HepG2 (cell line): ENCODE data around the gene PSMB3. TPM values are rescaled to one million over a fixed set of nuclear protein-coding genes. Genes with fewer than 3 reads are reported as not detected.
A peak's percentile ranks its signal among the peaks of the same experiment; 100 is the strongest.

Experiments used
- HBP1 ChIP-seq: IDR thresholded peaks from 2 replicates; pipeline ENCODE4 v1.6.1; 2016; ENCODE audit warnings: low read depth, control low read depth
- IKZF4 ChIP-seq: sonication (generic); formaldehyde crosslinking; IDR thresholded peaks from 2 replicates; pipeline ENCODE4 v1.5.1; 2020; ENCODE audit warnings: borderline replicate concordance, mild to moderate bottlenecking, low read depth, missing genetic modification reagents; ENCODE audit errors: not compliant biosample characterization
- KDM5B ChIP-seq: sonication (generic); formaldehyde crosslinking; IDR thresholded peaks from 2 replicates; pipeline ENCODE4 v1.4.0; 2020; ENCODE audit warnings: missing genetic modification reagents, mild to moderate bottlenecking, borderline replicate concordance
- NFE2L2 ChIP-seq: fragments of 150-350 bp; IDR thresholded peaks from 2 replicates; pipeline ENCODE4 v1.6.1; 2014; ENCODE audit warnings: low read length
- NFKB2 ChIP-seq: sonication (generic); formaldehyde crosslinking; IDR thresholded peaks from 2 replicates; pipeline ENCODE4 v1.4.0; 2020; ENCODE audit warnings: missing genetic modification reagents, borderline replicate concordance
- PAXIP1 ChIP-seq: sonication (generic); formaldehyde crosslinking; conservative IDR thresholded peaks from 2 replicates; pipeline ENCODE4 v1.4.0; 2020; ENCODE audit warnings: mild to moderate bottlenecking, missing genetic modification reagents, moderate library complexity
- ZNF275 ChIP-seq: sonication (generic); formaldehyde crosslinking; IDR thresholded peaks from 2 replicates; pipeline ENCODE4 v1.8.0; 2022; ENCODE audit warnings: missing genetic modification reagents, mild to moderate bottlenecking, inconsistent platforms, borderline replicate concordance
- ZNF549 ChIP-seq: sonication (generic); formaldehyde crosslinking; IDR thresholded peaks from 2 replicates; pipeline ENCODE4 v1.5.0; 2020; ENCODE audit warnings: missing genetic modification reagents
- ZNF639 ChIP-seq: conservative IDR thresholded peaks from 2 replicates; pipeline ENCODE4 v1.6.1; 2018; ENCODE audit warnings: missing genetic modification reagents
- ZNF883 ChIP-seq: sonication (generic); formaldehyde crosslinking; IDR thresholded peaks from 2 replicates; pipeline ENCODE4 v1.5.1; 2020; ENCODE audit warnings: mild to moderate bottlenecking, missing genetic modification reagents; ENCODE audit errors: not compliant biosample characterization
- polyA plus RNA-seq, 8 experiments: library from polyadenylated mRNA; depleted of rRNA in 3 of 8; stranded (reverse) in 7 of 8; unstranded in 1 of 8; fragments of >200 nt; fragmentation: Illumina TruSeq in 4 of 8; extraction: Trizol in 4 of 8; gene quantifications; 2 replicates each; pipeline versions ENCODE4 v1.2.1 to v1.2.3, GENCODE V29; 2011 to 2016; ENCODE audit warnings: low read depth in 4 of 8, missing spikeins in 1 of 8, mixed read lengths in 1 of 8; ENCODE audit not compliant: insufficient read depth in 1 of 8
- total RNA-seq, 5 experiments: library from RNA; depleted of rRNA; stranded (reverse); fragments of >200 nt; fragmentation: Illumina TruSeq; extraction: Trizol; gene quantifications; 2 replicates each; pipeline ENCODE4 v1.2.3, GENCODE V29; 2016; ENCODE audit warnings: low read depth in 1 of 5
- TF ChIP-seq, protein P1 (sequence below): sonication (generic); formaldehyde crosslinking; IDR thresholded peaks from 2 replicates; pipeline ENCODE4 v1.4.0; 2020; ENCODE audit warnings: mild to moderate bottlenecking, missing genetic modification reagents

The PSMB3 gene
- total and polyA plus RNA-seq, 2 of the 13 experiments (the other 11 are each of a cell fraction or from before 2014, with no cell fraction given), result 366 to 517 TPM

GRCh38 chr17:38705803-38706504 is 46.6 kb upstream of the PSMB3 start (continued):
- TF ChIP-seq, protein P1, sequence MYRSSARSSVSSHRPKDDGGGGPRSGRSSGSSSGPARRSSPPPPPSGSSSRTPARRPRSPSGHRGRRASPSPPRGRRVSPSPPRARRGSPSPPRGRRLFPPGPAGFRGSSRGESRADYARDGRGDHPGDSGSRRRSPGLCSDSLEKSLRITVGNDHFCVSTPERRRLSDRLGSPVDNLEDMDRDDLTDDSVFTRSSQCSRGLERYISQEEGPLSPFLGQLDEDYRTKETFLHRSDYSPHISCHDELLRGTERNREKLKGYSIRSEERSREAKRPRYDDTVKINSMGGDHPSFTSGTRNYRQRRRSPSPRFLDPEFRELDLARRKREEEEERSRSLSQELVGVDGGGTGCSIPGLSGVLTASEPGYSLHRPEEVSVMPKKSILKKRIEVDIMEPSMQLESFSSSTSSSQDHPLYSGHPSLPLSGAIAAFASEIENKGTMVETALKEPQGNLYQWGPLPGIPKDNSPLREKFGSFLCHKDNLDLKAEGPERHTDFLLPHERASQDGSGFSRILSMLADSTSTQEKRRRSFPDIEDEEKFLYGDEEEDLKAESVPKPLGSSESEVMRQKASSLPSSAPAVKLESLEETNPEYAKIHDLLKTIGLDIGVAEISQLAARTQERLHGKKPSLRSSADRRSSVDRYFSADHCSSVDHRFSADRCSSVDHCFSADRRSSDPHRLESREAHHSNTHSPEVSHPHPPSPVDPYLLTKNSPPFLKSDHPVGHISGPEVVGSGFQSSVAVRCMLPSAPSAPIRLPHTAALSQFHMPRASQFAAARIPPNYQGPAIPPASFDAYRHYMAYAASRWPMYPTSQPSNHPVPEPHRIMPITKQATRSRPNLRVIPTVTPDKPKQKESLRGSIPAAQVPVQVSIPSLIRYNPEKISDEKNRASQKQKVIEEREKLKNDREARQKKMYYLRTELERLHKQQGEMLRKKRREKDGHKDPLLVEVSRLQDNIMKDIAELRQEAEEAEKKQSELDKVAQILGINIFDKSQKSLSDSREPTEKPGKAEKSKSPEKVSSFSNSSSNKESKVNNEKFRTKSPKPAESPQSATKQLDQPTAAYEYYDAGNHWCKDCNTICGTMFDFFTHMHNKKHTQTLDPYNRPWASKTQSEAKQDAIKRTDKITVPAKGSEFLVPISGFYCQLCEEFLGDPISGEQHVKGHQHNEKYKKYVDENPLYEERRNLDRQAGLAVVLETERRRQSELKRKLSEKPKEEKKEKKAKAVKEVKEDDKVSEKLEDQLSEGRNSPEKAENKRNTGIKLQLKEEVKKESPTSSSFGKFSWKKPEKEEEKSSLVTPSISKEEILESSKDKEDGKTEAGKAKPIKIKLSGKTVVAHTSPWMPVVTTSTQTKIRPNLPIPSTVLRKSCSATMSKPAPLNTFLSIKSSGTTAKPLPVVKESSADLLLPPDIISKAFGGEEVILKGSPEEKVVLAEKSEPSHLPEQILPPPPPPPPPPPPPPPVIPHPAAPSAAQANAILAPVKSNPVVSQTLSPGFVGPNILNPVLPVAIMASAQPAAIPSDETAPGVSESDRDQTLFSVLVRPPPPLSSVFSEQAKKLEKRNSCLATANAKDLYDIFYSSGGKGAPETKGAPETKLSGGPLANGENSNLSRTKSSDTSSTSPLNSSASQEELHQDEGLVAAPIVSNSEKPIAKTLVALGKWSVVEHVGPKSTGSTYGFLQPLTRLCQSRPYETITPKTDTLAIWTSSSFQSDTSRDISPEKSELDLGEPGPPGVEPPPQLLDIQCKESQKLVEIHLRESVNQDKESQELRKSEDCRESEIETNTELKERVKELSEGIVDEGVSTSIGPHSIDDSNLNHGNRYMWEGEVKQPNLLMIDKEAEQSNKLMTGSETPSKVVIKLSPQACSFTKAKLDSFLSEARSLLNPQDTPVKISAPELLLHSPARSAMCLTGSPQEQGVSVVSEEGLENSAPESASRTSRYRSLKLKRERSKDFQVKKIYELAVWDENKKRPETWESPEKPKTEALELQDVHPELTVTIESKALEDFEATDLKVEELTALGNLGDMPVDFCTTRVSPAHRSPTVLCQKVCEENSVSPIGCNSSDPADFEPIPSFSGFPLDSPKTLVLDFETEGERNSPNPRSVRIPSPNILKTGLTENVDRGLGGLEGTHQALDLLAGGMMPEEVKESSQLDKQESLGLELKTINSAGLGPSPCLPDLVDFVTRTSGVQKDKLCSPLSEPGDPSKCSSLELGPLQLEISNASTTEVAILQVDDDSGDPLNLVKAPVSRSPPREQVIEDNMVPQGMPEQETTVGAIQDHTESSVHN, result peak; percentile 71; the same call in 1 of the 2 replicates
- peak; percentile 28 for TF ChIP-seq HBP1 (CRISPR knock-in tag)
- TF ChIP-seq ZNF549 (CRISPR knock-in tag), result no peak
- peak; percentile 43; the same call in 1 of the 2 replicates for TF ChIP-seq KDM5B
- TF ChIP-seq ZNF275 (CRISPR knock-in tag), result no peak
- TF ChIP-seq NFKB2, result no peak
- no peak for TF ChIP-seq ZNF639 (CRISPR knock-in tag)
- no peak for TF ChIP-seq NFE2L2
- TF ChIP-seq ZNF883, result no peak
- peak; percentile 62; the same call in 1 of the 2 replicates for TF ChIP-seq PAXIP1
- TF ChIP-seq IKZF4 (CRISPR knock-in tag), result no peak
